Neural cell (in vitro differentiated cells): ENCODE data around the gene ZFYVE21.

ENCODE experiments used
- CTCF ChIP-seq: fragments of 450-650 bp; IDR thresholded peaks from 2 replicates; pipeline ENCODE4 v1.5.1; 2014; ENCODE audit warnings: antibody characterized with exemption, mild to moderate bottlenecking, moderate library complexity; ENCODE audit not compliant: poor library complexity, severe bottlenecking
- EP300 ChIP-seq: fragments of 450-650 bp; conservative IDR thresholded peaks from 2 replicates; pipeline ENCODE4 v1.6.1; 2014; ENCODE audit warnings: antibody characterized with exemption, mild to moderate bottlenecking, moderate library complexity; ENCODE audit not compliant: poor library complexity, severe bottlenecking
- EZH2 ChIP-seq: fragments of 200-600, 300-800 bp; shearing (Covaris generic), sonication (generic); IDR thresholded peaks from 2 replicates; pipeline ENCODE4 v1.6.1; 2014; ENCODE audit warnings: antibody characterized with exemption, low read length, borderline replicate concordance, mild to moderate bottlenecking; ENCODE audit not compliant: insufficient read depth, poor library complexity, severe bottlenecking
- MXI1 ChIP-seq: fragments of 450-650 bp; conservative IDR thresholded peaks from 2 replicates; pipeline ENCODE4 v1.6.1; 2014; ENCODE audit warnings: antibody characterized with exemption, mild to moderate bottlenecking; ENCODE audit not compliant: poor library complexity, severe bottlenecking

DNA sequence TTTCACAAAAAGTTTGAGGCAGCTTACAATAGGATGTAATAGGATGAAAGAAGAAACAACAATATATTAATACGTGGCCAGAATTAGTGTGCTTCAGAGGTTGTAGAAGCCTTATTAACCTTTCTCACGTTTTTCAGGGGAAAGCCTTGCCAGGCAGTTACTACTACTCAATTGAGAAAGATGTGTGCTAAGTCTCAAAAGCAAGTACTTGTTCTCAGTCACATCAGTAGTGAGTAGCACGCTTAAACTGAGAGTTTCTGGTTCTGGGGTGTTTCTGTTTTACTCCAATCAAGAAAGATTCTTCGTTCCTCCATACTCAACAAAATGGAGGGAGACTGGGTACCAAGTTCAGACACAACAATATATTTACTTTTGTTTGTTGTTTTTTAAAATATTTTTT is 47.9 kb upstream of the ZFYVE21 start:
- TF ChIP-seq CTCF (no peak), MXI1 (no peak), EZH2 (no peak), EP300 (no peak)
